Thyroid gland (tissue), 4 donors: ENCODE data around the gene PACSIN1.

ENCODE experiments used
- CTCF ChIP-seq, 6 experiments: fragments of 200-600 bp in 3 of 6; fragments of 450-650 bp in 3 of 6; sonication (generic) in 3 of 6; IDR thresholded peaks; one replicate each; pipeline ENCODE4 v1.5.1; 2016 to 2019; ENCODE audit warnings: antibody characterized with exemption in 6 of 6, mild to moderate bottlenecking in 2 of 6, inconsistent platforms in 1 of 6, moderate library complexity in 1 of 6
- POLR2A ChIP-seq, 2 donors: fragments of 450-650 bp; IDR thresholded peaks; one replicate each; pipeline ENCODE4 v1.6.1; 2017; ENCODE audit warnings: antibody characterized with exemption in 2 of 2, mild to moderate bottlenecking in 2 of 2, moderate library complexity in 1 of 2

DNA sequence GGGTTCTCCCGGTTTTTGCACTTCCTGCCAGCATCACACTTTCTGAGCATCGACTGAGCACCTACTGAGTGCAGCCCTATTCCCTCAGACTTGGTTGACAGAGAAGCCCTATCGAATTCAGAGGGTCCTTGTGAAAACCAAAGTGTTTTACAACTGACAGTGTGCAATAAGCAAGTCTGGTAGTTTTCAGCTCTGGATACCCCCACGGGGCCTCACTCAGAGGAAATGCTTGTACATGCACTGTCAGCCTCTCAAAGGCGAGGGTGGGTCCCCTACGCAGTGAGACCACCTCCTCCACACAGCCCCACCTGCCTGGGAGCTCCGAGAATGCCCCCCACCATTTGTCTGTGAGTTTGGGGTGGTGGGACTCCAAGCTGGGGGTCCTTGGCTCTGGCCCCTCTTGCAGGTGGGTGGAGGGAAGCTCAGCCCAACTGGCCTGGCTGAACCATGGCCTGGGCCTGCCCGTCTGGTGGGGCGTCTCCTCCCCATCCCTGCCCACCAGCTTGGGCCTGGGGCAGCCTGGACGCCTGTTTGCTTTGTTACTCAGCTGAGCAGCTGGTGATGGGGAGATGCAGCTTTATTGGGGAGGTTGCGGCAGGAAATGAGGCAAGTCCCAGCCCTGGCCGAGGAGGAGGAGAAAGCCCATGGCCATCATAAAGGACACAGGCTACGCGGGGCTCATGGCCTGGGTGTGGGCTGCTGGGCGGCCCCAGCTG is 88.6 kb downstream of the PACSIN1 start:
- no peak for TF ChIP-seq CTCF (IDR thresholded peaks at IDR 0.05)
- no peak for TF ChIP-seq POLR2A (IDR thresholded peaks at IDR 0.05)
